Caki2 (cell line): ENCODE measurements around the gene TPPP2. TPM values are rescaled to one million over a fixed set of nuclear protein-coding genes. Genes with fewer than 3 reads are reported as not detected.
"Not testable (repeated sequence)": the region's sequence is repeated elsewhere in the genome, so short reads cannot be mapped to it uniquely, and the experiment has no call there.

Experiments
- DNase-seq: peaks from one replicate; pipeline ENCODE4 v3.0.0-alpha.2; 2015; ENCODE audit warnings: low read depth
- in situ Hi-C: cut with HindIII; loops from 2 replicates; pipeline ENCODE4 v1.10.0; 2016; ENCODE audit warnings: low sequenced_read_pairs, low pct_unique_long_range_greater_than_20kb, mixed read lengths
- total RNA-seq: library from RNA; depleted of rRNA; stranded (reverse); fragments of >200 nt; shearing (Covaris generic); gene quantifications from 2 replicates; pipeline ENCODE4 v1.2.3, GENCODE V29; 2014; ENCODE audit warnings: low replicate concordance; rRNA removed

TPPP2 gene
- not detected in 2 replicates for total RNA-seq

DNA sequence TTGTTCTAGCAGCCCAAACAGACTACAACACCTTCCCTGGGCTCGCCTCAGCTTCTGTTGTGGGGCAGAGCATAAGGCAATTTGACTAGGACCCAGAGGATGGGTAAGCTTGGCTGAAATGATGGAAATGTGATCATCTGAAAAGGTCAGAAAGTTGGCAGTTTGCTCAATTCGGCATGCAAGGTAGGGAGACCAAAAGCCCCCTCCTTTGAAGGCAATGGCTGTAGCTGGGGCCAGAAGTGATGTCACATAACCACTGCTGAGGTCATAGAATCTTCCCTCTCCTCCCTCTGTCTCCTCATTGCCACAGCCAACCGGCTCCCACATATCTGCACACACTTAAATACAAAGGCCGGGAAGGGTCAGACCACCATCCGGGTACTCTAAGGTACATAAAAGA lies at the start of gene TPPP2:
TSS of gene TPPP2 (plus strand) at position 301 of the 400 bp plus-strand sequence. CDS start 365 bp downstream, outside the sequence.
- in situ Hi-C loops, result no loop called here
- DNase-seq, result no peak

DNA sequence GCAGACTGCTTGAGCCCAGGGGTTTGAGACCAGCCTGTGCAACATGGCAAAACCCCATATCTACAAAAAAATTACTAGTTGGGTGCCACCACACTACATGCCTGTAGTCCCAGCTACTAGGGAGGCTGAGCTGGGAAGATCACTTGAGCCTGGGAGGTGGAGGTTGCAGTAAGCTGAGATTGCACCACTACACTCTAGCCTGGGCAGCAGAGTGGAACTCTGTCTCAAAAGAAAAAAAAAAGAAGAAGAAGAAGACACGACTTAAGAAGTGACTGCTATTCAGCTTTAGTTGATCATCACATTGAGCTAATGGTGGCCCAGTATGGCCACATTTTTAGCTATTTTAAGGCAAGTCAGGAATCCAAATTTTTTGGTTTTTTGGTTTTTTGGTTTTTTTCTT lies 49.1 kb upstream of the TPPP2 start:
- DNase-seq, result no peak
- in situ Hi-C loops, result no loop called here

DNA sequence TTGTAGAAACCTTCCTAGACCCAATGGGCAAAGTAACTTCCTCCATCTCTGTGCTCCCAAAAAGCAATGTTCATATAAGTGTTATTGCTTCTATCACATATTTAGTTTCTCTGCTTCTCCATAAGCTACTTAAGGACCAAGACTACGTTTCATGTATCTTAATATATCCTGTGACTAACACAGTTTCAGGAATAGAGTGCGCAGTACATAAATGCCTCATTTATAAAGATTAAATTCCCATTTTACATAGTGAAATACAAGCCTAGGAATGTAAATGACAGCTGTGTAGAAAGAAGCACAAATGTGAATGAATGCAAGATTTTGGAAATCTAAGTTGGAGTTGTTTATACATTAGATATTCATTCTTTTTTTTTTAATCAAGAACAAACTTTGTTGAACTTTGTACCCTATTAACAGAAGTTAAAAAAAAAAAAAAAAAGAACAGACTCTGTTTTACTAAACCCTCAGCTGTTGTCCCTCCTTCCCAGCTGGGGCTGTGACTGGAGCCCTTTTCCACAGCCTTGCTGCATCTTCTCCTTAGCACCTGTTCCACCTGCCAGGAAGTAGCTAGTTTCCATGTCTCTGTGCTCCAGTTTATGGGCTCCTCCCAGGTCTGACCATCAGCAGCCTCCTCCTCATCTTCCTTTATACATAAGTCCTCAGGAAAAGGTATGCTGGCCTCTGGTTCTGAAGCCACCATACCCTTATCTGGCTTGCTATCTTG lies 47.2 kb upstream of the TPPP2 start:
- in situ Hi-C loops, result no loop called here
- DNase-seq, result no peak

DNA sequence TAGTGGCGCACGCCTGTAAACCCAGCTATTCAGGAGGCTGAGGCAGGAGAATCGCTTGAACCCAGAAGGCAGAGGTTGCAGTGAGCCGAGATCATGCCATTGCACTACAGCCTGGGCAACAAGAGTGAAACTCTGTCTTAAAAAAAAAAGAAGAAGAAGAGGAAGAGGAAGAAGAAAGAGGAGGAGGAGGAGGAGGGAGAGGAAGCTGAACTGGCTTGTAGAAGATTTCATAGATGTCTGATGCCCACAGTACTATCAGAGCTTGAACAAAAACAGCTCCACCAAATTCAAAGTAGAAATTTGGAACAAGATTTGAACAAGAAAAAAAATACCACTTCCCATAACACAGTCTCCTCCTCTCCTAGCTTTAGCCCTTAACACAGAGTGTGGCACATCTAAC lies 44.4 kb upstream of the TPPP2 start:
- in situ Hi-C loops, DNase-seq: not testable (repeated sequence)

DNA sequence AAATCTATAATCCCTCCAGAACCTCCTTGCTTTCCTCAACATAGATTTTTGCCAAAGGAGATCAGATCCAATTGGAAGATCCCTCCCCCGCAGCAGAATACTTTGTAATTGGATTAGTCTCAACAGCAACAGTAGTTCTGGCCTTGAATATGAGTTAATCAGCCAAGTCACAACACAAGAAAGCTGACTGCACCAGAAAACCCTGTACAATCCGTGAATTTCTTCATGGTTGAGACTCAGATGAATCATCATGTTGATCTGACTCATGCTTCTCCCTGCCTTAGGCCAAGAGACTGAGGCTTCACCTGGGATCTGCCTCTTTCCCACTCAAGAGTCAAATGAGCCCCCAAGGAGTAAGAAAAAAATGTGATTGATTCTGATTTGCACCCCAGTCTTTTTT lies 43.2 kb upstream of the TPPP2 start:
- in situ Hi-C loops, result no loop called here
- DNase-seq, result peak; percentile 77

DNA sequence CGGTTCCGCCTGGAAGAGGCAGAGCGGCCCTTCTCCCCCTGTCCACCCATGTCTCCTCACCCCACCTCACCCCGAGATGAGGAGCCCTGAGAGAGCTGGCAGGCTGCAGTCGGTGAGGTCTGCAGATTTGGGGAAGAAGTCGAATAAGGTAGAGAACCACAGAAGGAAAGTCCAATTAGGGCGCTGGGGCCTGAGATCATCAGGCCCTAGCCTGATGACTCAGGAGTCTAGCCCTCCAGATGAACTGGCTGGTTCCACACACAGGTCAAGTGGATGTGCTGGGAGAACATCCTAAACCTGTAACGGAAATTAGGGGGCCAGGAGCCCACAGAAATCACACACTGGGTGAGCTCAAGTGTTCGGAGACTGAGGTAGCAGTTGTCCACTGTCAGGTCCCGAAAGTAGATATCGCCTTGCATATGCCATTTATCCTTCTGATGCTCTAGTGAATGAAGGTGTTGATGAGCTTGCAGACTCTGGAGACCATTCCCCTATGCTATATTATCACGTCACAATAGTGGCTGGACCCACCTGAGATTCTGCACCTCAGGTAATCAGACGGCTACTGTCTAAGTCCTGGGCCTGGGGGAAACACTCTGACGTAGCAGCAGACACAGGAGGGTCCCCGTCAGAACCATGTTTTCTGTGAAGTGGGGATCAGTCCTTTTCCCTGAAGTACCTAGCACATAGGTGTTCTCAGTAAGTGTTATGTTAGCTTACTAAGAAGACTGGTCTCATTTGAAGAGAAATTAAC lies 41.1 kb upstream of the TPPP2 start:
- in situ Hi-C loops, result no loop called here
- no peak for DNase-seq

DNA sequence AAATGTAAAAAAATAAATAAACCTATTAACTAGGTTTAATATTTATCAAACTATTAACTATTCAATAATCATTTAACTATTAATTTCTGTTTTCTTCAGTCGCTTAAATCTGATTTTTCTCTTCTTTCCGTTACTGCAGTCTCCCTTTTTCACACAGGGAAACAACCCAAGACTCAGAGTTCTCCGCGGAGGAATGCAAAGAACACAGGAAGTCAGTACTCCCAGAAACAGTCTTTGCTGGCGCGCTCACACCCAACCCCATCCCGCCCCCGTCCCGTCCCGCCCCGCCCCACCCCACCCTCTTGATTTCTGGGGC lies 40.6 kb upstream of the TPPP2 start:
- in situ Hi-C loops, result no loop called here
- DNase-seq, result no peak

DNA sequence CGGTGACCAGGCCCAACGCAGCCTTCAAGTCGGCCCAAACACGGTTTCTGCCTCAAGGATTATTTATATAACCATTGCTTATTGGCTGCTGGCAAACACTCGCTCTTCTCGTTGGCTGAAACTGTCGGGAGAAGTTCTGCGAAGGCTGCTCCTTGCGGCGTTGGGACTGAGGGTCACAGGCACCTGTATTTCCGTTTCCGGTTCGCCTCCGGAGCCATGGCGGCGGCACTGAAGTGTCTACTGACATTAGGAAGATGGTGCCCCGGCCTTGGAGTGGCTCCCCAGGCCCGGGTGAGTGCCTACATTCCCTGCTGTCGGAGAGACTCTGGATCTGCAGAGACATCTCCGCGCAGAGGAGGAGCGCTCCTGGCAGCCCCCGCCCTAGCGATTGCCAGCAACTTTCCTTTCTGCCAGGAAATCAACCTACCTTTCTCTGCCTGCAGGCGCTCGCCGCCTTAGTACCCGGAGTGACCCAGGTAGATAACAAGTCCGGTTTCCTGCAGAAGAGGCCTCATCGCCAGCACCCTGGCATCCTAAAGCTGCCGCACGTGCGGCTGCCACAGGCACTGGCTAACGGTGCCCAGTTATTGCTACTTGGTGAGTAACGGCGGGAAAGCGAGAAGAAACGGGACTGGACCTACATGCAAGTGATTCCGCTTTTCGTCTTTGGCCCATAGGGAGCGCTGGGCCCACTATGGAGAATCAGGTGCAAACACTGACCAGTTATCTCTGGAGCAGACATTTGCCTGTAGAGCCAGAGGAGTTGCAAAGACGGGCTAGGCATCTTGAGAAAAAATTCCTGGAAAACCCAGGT lies 40.0 kb upstream of the TPPP2 start, which contains the start of gene METTL17:
TSS of gene METTL17 (plus strand) at position 194 of the 814 bp plus-strand sequence. CDS start at position 217, 23 bp downstream.
- peak; percentile 87 for DNase-seq
- in situ Hi-C loops, result no loop called here

DNA sequence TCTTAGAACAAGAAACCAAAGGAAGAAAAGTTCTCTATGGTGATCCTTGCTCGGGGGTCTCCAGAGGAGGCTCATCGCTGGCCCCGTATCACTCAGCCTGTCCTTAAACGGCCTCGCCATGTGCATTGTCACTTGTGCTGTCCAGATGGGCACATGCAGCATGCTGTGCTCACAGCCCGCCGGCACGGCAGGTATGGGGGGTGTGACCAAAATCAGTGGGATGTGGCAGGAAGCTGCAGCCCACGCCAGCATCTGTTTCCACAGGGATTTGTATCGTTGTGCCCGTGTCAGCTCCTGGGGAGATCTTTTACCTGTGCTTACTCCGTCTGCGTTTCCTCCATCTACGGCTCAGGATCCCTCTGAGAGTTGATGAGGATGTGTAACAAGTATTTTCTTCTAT lies 33.5 kb upstream of the TPPP2 start:
- in situ Hi-C loops, result no loop called here
- DNase-seq, result no peak

DNA sequence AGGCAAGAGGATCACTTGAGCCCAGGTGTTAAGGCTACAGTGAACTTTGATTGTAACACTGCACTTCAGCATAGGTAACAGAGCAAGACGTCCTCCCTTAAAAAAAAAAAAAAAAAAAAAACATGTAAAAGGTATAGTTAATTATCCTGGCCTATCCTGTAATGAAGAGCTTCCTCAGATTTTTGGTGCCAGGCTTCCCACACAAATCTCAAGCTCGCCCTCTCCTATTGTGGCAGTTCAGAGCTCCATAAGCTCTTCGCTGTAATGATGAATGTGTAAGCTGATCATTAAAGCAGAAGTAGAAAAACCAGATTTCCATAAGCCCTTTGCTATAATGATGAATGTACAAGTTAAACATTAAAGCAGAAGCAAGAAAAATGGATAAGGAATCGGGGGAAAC lies 32.9 kb upstream of the TPPP2 start:
- no peak for DNase-seq
- in situ Hi-C loops, result no loop called here

DNA sequence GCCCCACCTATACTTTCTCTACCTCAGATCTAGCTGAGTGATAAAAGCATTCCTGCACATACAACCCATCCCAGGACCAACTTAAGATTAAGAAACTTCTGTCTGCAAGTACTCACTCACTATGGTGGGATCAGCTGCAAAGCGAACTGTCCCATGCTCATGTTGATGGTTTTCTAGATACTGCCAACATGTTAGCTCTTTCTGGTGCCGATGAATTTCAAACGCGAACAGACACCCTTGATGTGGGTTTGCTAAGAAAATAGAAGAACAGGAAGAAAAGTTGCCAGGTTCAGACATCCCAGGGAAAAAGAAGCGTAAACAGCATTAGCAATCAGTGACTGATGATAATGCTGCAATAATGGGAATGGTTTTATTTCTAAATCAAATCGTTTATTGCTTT lies 32.5 kb upstream of the TPPP2 start:
- DNase-seq, result no peak
- in situ Hi-C loops, result no loop called here

DNA sequence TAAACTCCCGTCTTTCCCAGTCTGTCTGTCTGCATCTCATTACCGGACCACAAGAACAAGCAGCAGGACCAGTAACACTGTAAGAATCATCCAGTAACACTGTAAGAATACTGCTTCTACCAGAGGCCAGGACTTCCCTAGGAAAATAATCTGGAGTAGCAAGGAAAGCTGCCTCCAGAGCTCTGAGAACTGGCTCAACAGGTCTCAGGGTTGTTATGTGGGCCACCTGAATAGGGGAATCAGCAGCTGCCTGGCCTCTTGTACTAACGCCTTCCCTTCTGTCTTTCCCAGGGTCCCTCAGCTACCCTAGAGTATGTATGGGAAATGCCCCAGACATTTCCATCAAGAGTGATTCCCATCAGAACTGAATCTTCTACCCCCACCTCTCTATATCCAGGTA lies 31.9 kb upstream of the TPPP2 start:
- DNase-seq, result no peak
- in situ Hi-C loops, result no loop called here

DNA sequence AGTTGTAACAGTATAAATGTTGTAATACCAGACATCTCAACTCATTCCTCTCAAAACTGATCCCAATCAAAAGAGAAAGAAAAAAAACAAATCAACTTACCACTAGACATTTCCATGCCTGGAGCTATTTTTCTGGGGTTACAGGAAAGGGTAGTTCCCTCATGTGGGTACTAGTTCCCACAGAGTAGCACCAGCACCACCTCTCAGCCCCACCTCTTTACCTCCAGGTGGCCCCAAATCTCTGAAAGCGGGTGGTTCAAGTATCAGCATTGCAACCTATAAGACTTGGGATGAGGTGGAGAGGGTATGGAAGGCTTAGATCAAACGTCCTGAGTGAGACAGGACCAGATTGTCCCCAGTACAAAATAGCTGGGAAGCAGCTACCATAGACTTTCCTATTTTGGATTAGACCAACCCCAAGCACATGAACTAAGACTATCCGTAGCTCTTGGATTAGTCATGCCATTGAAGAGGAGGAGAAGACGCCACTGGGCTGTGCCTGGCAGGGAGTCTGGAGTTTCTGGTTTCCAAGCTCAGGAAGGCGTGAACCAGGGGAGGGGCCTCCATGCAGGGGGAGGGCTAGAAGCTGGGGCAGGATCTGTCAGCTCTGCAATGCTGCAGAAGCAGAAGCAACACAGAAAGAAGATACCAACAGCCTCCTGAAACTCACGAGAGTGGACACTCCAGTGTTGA lies 31.2 kb upstream of the TPPP2 start, which contains the start of gene SLC39A2:
TSS of gene SLC39A2 (plus strand) at position 620 of the 693 bp plus-strand sequence. CDS start 154 bp downstream, outside the sequence.
- DNase-seq, result peak; percentile 58
- in situ Hi-C loops, result no loop called here

DNA sequence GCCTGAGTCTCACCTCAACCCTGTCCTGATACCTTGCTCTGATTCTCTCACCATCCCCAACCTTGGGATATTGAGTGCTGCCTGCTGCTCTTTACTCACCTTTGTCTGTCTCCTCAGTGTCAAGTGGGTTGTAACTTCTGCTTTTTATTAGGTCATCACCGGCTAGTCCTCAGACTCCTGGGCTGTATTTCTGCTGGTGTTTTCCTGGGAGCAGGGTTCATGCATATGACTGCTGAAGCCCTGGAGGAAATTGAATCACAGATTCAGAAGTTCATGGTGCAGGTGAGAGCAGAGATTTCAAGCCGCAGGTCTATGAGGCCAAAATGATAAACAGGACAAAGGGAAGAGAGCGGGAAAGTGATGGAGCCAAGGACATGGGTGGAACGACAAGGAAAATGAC lies 30.4 kb upstream of the TPPP2 start:
- in situ Hi-C loops, result no loop called here

DNA sequence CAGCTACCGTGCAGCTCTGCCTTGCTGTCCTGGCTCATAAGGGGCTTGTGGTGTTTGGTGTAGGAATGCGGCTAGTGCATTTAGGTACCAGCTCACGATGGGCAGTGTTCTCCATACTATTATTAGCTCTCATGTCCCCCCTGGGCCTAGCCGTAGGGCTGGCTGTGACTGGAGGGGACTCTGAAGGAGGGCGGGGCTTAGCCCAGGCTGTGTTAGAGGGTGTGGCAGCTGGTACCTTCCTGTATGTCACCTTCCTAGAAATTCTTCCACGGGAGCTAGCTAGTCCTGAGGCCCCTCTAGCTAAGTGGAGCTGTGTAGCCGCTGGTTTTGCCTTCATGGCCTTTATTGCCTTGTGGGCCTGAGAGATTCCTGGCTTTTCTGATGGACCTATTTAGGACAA lies 28.8 kb upstream of the TPPP2 start:
- in situ Hi-C loops, result no loop called here

More for the DNA sequence above, 30.4 kb upstream of the TPPP2 start:
- no peak for DNase-seq

DNA sequence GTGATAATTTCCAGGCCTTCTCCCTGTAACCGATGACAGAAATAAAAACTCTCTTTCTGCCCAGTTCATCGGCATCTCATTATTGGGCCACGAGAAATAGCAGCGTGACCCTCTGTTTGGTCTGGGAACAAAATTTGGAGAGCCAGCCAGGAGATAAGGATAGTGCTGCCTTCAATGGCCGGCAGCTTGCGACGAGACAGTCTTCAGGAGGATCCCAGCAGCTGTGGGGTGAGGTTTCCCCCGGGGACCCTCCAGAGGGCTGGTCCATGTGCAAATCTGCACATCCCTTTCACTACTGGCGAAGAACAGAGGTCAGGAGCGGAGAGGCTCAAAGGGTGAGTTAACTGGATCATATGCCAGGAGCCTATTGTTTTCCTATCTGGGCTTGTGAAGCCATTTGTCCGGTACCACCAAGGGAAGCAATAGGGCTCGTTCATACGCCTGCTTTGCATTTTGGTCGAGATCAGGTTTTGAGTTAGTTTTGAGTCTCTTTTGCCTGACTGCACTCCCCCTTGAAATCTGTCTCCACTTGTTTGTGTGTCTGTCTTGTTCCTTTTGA lies 26.1 kb upstream of the TPPP2 start:
- in situ Hi-C loops, result no loop called here
- no peak for DNase-seq

More for the DNA sequence above, 28.8 kb upstream of the TPPP2 start:
- no peak for DNase-seq

DNA sequence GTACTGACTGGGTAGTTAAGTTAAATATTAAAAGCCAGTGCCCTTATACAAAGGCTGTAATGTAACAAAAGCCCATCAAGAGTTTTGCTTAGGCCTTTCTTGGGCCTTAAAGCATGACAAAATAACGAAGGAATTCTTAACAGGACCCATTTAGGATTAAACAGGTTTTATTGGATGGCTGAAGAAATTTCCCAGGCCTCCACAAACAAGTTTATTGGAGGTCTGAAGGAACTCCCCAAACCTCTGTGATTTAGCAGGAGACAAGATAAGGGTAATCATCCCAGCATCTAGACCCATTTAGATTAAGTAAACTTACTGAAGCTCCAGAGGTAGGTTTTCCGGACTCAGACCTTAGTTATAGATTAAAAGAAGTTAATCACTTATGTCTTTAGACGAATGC lies 20.3 kb upstream of the TPPP2 start:
- in situ Hi-C loops, DNase-seq: not testable (repeated sequence)

DNA sequence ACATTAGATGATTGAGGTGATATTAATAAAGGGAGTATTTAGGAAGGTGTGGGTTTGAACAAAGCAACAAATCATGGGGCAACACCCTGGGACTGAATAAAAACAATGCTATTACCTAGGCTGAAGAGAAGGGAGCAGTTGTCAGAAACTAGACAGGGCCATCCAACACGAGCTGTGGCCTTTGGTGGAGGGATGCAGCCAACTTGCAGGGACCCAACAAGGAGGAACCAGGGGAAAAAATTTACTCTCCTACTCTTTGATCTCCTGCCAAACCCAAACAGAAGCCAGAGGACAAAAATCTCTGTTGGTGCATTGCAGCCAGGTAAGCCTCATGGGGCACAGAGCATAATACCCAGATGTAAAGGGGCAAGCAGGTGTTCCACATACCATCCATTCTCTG lies 18.9 kb upstream of the TPPP2 start:
- in situ Hi-C loops, result no loop called here
- DNase-seq, result no peak
